Activated CD8-positive, alpha-beta memory T cell treated with anti-CD3 and anti-CD28 coated beads, Interleukin-2, amount 50 U/mL, for 24 hours (primary cell): ENCODE measurements around the gene UBE2QL1.

Experiments used
- DNase-seq: peaks from one replicate; pipeline ENCODE4 v3.0.0-alpha.2; 2020; ENCODE audit errors: extremely low read depth

Gene UBE2QL1

GRCh38 chr5:6476313-6476661 is 27.6 kb downstream of the UBE2QL1 start:
- DNase-seq: no peak

GRCh38 chr5:6478793-6479192 is 30.1 kb downstream of the UBE2QL1 start:
- DNase-seq: no peak

- no peak for DNase-seq
Observed at GRCh38 chr5:6480133-6481051, 31.7 kb downstream of the UBE2QL1 start.

DNA sequence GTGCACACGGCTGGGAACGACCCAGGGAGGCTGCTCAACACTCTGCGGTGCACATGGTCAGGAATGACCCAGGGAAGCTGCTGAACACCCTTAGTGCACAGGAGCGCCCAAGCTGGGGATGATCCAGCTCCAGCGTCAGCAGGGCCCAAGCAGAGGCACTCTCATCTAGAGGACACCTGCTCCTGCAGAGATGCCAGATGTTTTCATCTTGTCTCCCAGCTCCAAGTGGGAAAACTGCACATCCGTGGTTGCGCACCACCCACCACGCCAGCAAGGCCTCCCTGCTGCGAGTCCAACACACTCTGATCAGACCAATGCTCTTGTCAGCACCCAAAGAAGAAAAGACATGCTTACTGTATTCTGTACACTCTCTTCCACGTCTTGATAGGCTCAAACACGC is 34.1 kb downstream of the UBE2QL1 start:
- DNase-seq: no peak

DNA sequence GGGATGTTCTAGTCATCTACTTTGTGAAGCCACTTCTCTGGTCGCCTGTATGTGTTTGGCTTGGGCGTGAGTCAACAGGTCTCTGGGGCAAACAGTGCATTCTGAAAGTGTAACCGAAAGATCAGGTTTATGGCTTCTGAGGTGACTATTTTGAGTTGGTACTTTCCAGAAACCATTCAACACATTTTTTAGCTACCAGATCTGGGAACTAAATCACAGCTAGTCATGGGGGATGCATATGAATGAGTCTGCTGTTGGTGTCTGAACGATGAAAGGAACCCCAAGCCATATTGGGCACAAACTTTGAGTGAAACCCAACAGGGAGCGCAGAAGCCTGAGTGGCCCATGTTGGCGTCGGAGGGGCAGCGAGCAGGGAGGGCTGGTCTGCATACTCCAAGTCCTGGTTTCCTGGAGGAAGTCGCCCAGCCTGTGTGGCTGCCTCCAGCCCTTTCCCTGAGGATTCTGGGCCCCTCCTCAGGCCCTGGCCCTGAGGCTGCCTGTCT is 35.3 kb downstream of the UBE2QL1 start:
- DNase-seq: no peak

DNA sequence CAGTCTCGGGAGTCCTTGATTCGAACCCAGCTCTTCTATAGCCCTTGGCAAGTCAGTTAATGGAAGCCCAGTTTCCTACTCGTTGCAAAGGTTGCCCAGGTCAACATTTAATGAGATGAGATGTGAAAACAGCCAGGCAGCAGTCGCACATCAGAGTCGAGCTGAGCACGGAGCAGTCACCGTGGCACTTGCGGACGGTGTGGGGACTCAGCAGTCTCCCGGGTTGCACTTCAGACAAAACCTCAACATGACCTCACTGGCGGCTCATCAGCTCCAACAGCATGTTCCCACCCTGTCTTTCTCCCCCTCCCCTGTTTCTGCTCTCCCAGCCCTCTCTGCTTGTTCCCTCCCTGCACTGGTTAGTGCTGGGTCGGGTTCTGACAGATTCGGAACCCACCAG is 35.8 kb downstream of the UBE2QL1 start:
- DNase-seq: no peak

DNA sequence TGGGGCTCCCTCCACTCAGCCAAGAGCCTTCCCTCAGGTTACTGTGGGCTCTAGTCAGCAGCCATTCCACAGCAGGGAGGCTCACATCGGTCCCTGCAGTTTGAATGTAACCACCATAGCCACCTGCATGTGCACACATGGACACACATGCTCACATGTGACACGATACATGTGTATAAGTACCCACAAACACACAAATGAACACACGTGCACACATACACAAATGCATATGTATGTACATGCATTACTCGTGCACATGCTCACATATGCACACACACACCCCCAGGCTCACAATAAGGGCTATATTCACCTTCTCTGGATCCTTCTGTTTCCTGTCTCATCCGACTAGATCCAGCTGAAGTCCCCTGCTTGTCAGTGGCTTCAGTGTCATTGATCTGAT is 36.2 kb downstream of the UBE2QL1 start:
- DNase-seq: no peak

DNA sequence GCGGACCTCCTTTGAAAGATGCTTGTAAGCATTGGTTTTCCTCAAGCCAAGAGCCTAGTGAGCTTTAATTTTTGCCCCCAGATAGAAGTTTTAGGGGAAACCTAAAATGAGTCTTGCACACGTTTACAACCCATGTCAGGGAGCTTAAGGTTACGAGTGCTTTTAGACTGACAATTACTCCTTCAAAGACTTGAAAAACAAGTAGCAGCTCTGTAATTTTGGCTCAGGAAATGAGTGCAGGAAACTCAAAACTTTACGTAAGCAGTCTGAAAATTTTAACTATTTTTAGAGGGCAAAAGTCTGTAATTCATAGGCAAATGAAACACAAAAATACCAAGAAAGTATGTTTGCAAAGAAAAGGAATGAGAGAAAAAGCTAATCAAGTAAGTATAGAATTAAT is 36.8 kb downstream of the UBE2QL1 start:
- no peak for DNase-seq

GRCh38 chr5:6486074-6486473 is 37.4 kb downstream of the UBE2QL1 start:
- DNase-seq: no peak

DNA sequence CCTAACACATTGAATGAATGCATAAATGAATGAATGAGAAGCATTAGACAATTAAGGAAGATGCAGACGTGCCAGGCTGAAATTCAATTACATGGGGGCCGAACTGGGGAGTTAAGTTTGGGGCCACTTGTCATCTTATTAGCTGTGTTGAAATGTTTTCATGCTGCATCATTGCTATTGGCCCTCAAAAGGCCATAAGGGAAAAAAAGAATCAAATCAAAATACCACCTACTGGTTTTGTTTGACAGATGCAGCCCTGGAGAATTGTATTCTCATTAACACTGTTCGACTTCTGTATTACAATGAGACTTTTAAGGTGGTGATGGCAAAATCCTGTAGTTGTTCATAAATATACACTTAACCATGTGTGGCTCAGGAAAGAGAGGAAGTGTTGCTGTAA is 38.4 kb downstream of the UBE2QL1 start:
- DNase-seq: no peak

DNA sequence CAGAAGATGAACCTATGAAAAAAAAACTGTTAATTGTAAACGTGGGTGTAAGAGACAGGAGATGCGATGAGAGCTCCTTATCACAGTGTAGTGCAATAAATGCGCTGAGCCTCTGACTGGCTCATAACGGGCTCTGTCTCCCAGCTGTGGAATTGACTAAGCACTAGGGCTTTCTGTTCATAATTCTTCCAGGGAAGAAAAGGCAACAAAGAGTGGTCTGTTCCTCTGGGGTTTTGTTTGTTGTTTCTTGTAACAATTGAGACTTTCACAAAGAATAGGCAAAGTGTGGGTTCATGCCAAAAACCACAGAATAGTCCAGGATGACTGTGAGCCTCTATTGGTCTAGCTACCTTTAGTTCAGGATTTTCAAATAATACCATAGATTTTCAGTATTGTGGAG is 39.4 kb downstream of the UBE2QL1 start:
- no peak for DNase-seq

DNA sequence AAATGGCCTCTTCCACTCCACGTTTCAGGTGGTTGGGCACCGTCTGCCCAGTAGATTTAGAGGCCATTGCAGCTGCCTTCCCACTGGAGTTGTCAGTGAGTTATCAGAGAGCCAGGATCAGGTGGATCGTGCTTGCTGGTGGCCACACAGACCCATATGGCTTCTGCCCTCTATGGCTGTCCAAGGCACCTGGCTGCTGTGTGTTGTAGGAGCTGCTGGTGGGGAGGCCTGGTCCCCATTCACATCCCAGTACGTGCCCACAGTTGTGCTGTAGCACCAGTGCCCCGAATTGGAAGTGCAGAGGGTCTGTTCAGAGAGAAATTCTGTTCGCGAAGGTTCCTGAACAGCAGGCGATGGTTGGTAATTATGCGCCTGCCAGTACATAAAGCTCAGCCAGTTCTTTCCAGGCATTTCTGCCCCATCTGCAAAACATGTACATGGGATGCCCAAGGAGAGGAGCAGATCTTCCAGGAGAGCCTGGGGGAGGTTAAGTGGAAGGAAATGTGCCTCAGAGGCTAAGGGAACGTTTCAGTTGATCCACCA is 41.1 kb downstream of the UBE2QL1 start:
- no peak for DNase-seq

DNA sequence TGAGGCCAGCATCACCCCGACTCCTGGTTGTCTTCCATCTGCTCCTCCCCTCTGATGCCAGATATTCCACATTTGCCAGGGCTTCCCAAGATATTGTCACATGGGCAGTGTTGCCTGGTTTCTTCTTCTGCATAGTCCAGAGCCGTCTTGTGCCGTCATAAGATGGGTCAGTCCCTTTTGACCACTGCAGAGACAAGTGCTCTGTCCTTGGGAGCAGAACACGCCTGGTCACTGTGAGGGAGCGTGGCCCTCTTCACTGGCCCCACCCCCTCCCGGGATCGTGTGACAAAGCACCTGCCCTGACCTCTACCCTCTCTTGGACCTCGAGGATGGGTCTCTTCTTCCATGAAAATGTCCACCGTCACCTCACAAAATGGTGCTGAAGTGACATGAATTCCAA is 41.6 kb downstream of the UBE2QL1 start:
- no peak for DNase-seq

DNA sequence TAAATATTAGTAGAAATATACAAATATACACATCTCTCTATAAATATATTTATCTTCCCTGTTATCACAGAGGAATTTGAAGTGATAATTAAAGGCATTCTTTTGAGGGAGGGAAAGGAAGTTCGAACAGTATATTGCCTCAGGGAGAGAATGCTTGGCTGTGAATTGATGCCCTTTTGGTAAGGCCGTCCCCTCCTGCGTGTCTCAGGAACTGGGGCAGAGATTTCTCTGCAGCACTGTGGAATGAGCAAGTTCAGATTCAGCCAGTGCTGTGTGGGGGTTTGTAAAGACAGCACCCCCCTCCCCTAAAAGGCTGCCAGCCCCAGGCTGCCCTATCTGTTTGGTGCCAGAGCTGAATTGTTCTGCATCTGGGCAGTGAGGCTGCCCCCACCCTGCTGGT is 42.0 kb downstream of the UBE2QL1 start:
- no peak for DNase-seq

- DNase-seq: no peak
Observed at GRCh38 chr5:6491196-6491918, 42.7 kb downstream of the UBE2QL1 start.

DNA sequence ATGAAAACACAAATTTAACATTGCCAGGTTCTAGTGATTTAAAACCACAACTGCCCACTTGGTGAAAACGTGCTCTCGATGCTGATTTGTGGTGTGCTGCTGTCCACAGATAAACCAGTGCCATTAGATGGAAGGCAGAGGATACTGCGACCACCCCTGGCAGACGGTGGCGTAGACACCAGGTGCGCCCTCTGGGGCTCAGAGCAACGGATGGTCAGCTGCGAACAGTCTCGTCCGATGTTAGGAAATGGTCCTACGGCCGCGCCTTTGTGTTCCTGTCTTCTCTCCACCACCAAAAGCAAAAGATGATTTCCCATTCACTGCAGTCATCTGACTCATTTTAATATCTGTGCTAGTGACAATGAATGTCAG is 43.2 kb downstream of the UBE2QL1 start:
- no peak for DNase-seq

DNA sequence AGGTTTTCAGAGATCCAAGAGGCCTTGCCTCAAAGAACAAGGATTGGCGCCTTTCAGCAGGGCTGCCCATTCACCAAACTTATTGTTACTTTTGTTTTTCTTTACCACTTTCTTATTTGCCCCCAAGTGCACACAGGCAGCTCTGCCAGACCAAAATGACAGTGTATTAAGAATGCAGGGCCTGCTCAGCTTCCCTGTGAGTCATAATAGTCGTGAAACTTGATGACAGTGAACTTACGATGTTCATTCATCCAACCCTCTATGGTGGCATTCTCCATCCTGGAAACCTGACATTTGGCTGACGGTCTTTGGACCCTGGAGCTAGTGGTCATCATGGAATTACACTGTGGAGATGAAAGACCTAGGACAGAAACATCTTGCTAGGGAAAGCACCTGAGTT is 44.3 kb downstream of the UBE2QL1 start:
- DNase-seq: no peak

- no peak for DNase-seq
Observed at GRCh38 chr5:6493681-6494454, 45.2 kb downstream of the UBE2QL1 start.

GRCh38 chr5:6494939-6495338 is 46.3 kb downstream of the UBE2QL1 start:
- DNase-seq: no peak

- no peak for DNase-seq
Observed at GRCh38 chr5:6495433-6496206, 47.0 kb downstream of the UBE2QL1 start.

DNA sequence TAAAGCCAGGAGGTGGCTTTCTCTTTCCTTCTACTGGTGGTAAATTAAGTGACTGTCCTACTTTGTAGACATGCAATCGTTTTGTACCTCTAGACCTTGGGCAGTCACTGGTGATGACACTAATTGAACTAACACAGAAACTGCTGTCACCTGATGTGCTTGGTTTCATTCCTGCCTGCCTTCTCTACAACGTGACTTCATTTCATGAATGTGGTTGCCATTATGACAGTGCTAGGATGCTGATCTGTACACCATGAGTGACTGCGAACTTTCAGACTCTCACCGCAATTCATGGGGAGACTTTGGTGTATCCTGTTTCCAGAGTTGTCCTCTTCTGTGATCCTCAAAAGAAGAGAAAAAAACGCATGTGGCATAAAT is 47.5 kb downstream of the UBE2QL1 start:
- DNase-seq: no peak
